Stimulated activated CD8-positive, alpha-beta memory T cell treated with anti-CD3 and anti-CD28 coated beads, Interleukin-4, amount 100 ng/mL, for 4 hours (primary cell): ENCODE data around the gene PCBP3.

Experiments
- DNase-seq, 2 donors: peaks; one replicate each; pipeline ENCODE4 v3.0.0-alpha.2; 2020; ENCODE audit warnings: low read depth in 2 of 2, low spot score in 1 of 2

Gene PCBP3

GRCh38 chr21:45859041-45859761 lies 215.7 kb downstream of the PCBP3 start:
- no peak for DNase-seq

GRCh38 chr21:45859762-45860357 lies 216.3 kb downstream of the PCBP3 start:
- DNase-seq = no peak

GRCh38 chr21:45860493-45861155 lies 217.1 kb downstream of the PCBP3 start:
- DNase-seq = no peak

- DNase-seq = no peak
These were observed 217.8 kb downstream of the PCBP3 start for GRCh38 chr21:45861156-45861870.

- no peak for DNase-seq
These were observed 219.2 kb downstream of the PCBP3 start for GRCh38 chr21:45862543-45863207.

- no peak for DNase-seq
These were observed 219.7 kb downstream of the PCBP3 start for GRCh38 chr21:45863267-45863666.

GRCh38 chr21:45863751-45864150 lies 220.2 kb downstream of the PCBP3 start:
- DNase-seq = no peak

GRCh38 chr21:45864436-45864835 lies 220.9 kb downstream of the PCBP3 start:
- no peak for DNase-seq

- no peak for DNase-seq
These were observed 221.7 kb downstream of the PCBP3 start for GRCh38 chr21:45865106-45865835.

GRCh38 chr21:45866551-45866950 lies 223.0 kb downstream of the PCBP3 start:
- no peak for DNase-seq

- DNase-seq = no peak
These were observed 223.6 kb downstream of the PCBP3 start for GRCh38 chr21:45867041-45867666.

GRCh38 chr21:45867671-45868081 lies 224.2 kb downstream of the PCBP3 start:
- no peak for DNase-seq

- no peak for DNase-seq
These were observed 224.6 kb downstream of the PCBP3 start for GRCh38 chr21:45868086-45868485.

- no peak for DNase-seq
These were observed 225.0 kb downstream of the PCBP3 start for GRCh38 chr21:45868488-45868887.

GRCh38 chr21:45869121-45870007 lies 225.8 kb downstream of the PCBP3 start:
- DNase-seq = no peak

GRCh38 chr21:45870421-45870820 lies 226.9 kb downstream of the PCBP3 start:
- DNase-seq = no peak

- DNase-seq = no peak
These were observed 227.5 kb downstream of the PCBP3 start for GRCh38 chr21:45870851-45871615.

- no peak for DNase-seq
These were observed 228.2 kb downstream of the PCBP3 start for GRCh38 chr21:45871616-45872236.
